Tongue (tissue), 2 donors: ENCODE results near the gene VWDE. TPM values are rescaled to one million over a fixed set of nuclear protein-coding genes. Genes with fewer than 3 reads are reported as not detected.
"Not testable (repeated sequence)": the region's sequence is repeated elsewhere in the genome, so short reads cannot be mapped to it uniquely, and the experiment has no call there.

Source experiments
- DNase-seq: peaks from one replicate; pipeline ENCODE4 v3.0.0-alpha.2; 2015
- total RNA-seq: library from RNA; depleted of rRNA; stranded (reverse); fragments of >200 nt; gene quantifications from one replicate; pipeline ENCODE4 v1.2.3, GENCODE V29; 2014

VWDE gene
- total RNA-seq, 1 donor from 2014 or later, result 3.1 TPM

DNA sequence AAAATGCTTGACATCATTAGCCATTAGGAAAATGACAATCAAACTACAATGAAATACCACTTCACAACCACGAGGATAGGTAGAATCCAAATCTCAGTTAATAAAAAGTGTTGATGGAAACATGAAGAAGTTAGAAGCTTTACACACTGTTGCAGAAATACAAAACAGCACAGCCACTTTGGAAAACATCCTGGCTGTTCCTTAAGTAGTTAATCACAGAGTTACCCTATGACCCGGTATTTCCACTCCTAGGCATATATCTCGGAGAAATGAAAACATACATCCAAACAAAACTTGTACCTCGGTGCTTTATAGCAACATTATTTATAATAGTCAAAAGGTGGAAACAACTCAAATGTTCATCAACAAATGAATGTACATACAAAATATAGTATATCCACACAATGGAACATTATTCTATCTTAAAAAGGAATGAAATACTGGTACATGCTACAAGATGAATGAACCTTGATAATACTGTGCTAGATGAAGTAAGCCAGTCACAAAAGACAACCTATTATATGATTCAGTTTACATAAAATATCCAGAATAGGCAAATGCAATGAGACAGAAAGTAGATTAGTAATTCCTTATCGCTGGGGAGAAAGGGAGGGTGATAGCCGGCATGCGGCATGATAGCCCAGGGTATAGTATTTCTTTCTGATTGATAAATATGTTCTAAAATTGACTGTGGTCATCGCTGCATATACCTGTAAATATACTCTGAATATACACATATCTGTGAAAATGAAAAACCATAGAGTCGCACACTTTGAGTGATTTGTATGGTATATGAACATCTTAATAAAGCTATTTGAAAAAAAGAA, 1.9 kb downstream of the VWDE start:
- no peak for DNase-seq

DNA sequence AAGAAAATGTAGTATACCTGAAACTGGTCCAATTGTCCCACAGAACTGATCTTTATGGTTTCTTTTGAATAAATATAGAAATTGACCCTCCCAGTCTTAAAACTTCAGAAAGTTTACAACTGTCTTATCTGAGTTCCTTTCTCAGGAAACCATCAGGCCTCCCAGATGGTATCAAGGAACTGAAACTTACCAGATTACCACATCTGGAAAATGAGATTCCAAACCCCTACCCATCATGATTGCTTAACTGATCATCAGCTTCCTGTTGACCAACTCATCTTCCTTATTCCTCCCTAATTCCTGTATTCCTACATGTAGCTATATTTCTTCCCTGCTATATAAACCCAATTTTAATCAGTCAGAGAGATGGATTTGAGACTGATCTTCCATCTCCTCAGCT, 5.5 kb downstream of the VWDE start:
- DNase-seq, result no peak

DNA sequence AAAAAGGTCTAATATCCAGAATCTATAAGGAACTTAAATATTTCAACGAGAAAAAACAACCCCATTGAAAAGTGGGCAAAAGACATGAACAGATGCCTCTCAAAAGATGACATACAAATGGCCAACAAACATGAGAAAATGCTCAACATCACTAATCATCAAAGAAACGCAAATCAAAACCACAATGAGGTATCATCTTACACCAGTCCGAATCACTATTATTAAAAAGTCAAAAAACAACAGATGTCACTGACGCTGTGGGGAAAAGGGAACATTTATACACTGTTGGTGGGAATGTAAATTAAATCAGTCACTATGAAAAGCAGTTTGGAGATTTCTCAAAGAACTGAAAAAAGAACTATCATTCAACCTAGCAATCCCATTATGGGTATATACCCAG, 6.0 kb downstream of the VWDE start:
- no peak for DNase-seq

DNA sequence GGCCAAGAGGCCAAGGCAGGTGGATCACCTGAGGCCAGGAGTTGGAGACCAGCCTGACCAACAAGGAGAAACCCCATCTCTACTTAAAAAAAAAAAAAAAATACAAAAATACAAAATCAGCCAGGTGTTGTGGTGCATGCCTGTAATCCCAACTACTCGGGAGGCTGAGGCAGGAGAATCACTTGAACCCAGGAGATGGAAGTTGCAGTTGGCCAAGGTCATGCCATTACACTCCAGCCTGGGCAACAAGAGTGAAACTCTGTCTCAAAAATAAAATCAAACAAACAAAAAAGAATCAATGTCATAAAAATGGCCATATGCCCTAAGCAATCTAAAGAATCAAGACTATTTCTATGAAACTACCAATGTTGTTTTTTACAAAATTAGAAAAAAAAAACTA, 7.0 kb downstream of the VWDE start:
- DNase-seq, result not testable (repeated sequence)

DNA sequence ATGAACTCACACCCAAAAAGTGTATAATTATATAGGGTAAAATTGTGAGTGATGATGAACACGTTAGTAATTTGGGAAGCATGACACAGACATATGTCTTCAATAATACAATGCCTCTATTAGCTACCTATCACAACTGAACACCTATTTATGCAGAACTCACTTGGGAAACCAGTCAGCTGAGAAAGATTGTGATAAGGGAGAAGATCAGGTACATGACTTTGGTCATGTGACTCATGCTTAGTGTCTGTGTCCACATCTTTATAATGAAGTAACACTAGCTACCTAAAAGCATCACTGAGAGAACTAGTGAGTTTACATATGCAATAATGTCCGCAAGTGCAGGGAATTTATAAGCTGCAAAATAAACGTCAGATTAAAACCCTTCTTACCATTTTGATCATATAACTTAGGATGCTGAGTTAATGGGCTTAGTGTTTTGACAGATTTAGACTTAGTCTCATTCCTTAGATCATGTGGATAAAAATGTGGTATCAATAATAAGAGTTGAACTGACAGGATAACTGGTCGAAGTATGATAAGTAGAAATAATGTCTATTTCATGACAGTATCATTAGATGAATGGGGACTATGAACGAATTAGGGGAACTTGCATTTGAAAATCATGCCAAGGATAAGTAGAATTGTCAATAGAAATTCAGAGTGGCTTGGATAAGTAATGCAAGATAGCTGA, 11.6 kb downstream of the VWDE start:
- DNase-seq, result no peak

DNA sequence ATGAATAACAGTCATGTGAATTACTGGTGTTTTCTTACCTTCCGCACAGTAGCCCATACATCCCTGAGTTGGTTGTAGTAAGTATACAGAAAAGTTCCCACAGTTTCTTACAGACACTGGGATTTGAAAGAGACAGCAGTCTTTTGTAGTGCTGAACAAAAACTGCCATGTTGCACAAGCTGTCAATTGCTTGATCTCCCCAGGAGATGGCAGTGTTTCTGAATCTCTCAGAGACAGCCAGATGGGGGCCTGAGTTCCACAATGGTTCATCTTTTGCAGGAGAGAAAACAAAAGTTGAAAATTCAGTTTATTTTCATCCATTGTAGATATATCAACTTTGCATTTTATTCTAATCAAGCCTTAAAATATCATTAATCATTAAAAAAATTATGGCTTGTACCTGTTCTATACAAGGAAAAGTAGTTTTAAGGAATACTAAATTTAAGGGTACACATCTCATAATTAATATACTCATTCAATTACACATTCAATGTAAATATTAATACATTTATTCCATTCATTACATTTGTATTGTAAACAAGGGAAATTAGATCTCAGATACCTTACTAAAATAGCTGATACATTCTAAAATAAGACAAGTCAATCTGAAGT, 14.5 kb downstream of the VWDE start:
- peak; percentile 69 for DNase-seq

DNA sequence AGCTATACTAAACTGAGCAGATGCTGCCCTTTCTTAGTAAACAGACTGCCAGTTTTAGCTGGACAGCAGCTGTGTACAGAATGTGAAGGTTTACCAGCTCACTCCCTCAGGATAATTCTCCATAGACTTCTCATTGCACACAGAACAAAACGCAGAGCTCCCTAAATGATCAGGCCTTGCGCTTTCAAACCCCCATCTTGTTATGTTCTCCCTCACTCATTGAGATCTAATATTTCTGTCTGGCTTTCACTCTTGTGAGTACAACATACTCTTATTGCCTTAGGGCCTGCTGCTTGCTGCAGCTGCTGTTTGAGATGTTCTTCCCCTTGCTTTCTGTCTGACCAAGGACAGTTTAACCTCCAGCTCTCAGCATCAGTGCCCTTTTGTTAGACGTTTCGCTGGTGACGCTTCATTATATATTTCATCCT, 17.3 kb downstream of the VWDE start:
- peak; percentile 65 for DNase-seq

DNA sequence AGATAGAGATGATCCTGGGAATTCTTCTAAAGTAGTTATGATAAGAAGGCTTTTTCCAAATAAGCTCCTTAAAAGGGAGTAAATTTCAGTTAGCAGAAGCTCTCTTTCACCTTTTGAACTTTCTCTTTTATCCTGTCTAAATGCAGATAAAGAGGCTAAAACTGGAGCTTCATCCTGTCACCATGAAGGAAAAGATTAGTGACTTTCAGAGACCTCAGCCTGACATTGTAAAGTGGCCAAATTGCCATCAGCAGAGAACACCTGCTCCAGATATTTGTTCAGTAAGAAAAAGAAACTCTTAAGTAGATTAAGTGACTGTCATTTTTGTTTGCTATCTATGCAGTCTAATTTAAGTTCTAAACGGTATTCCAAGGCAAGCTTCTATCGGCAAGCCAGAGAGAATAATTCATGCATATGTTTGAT, 18.3 kb downstream of the VWDE start:
- DNase-seq, result peak; percentile 20

DNA sequence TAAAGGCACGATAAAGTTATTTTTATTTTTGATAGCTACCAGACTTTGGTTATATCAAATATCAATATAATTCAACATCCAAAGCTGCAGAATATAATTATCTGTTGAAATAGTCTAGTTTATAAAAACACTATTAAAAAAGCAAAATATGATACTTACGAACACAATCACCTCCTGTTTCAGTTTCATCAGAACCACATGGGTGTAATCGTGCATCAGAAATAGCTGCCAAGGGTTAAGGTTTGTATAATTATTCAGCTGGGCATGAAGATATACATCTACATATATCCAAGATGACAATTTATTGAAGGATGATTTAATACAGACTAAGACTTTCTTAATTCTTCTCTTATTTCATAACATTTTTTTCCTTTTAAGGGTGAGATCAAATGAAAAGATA, 20.3 kb downstream of the VWDE start:
- DNase-seq, result no peak

DNA sequence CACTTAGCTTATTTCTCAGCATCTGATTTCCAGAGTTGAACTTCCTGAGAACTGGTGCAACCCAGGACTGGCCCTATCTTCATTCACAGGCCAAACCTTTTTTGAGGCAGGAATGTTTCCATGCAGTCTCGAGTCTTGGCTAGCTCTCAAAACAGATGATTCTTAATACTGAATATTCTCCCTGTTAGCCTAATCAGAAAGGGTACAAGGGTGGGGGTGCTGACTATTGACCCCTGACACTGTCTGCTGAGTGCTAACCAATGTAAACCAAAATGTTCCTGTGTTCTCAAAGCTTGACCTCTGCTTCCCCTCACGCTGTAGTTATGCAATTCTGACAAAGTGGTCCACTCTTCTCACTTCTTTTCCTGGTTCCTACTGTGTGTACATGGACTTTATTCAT, 25.3 kb downstream of the VWDE start:
- no peak for DNase-seq

DNA sequence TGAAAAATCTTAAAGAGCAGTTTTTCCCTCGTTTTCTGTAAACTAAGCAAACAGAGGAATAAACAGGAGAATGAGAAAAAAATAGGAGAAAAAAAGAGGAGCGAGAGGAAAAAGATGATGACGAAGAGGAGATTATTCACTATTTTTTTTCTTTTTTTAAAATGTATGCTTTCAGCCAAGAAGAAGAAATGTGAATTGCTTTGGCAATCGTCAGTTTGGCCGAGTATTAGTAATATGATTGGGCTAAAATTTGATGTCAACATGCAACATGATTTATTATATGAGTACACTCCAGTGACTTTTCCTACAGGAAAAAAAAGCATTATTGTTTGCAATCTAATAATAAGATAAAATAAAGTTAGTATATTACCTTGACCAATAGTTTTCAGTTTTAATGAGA, 26.3 kb downstream of the VWDE start:
- no peak for DNase-seq

DNA sequence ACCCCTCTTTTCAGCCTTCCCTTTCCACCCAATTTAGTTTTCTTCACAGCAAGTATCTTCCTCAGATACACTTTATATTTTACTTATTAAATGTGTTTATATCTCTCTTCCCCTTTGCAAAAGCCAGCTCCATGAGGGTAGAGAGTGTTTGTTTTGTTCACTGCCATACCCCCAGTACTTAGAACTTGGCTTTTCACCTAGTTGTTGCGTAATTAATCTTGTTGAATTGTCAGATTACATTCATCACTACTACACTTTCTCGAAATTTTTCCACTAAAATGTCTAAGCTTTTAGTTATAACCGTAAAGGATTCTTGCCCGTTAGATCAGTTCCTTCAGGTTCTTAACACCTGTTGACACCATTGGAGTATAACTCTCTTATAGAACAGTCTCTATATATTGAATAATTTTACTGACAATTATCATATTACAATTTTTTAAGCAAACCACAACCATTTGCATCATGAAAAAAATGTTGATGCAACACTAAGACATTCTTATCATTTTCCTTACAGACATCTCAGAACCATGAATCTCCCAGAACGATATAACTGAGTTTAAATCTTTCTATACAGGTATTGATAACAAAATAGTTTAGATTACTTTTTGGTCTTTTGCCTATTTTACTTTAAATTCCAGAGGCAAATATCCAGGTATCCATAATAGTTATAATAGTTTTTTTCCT, 29.9 kb downstream of the VWDE start:
- DNase-seq, result no peak

DNA sequence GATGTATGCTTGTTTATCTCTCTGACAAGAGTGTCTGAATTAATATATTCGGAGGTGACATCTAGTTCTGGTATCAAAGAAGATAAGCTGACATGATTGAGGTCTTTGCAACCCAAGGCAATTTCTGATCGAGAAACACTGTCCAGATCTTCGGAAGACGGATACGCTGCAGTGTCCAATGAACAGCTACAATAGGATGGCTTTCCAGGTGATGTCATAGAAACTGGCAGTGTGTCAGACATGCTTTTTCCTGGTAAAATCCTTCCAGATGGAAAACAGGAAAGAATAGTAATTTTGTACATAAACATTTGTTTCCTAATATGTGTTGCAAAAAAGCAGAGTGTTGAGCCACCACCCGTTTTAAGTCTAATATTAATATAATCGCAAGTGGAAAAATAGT, 33.4 kb downstream of the VWDE start:
- peak; percentile 81 for DNase-seq

DNA sequence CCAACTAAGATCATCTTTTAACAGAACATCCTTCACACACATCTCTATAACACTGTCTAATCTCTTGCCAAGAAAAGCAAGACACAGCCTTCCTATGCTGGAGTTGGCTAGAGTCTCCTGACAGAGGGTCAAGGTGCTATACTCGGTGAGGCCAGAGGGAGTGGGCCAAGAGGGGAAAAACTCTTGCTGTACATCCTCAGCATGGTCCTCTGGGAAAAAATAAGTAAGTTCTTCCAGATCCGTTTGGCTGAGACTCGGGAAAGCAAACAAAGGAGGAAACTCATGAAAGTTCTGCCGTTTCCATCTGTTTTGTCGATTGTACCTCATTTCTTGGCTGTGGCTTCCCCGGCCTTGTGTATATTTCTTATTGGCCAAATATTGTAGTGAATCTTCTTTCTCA, 33.9 kb downstream of the VWDE start:
- DNase-seq, result peak; percentile 90

DNA sequence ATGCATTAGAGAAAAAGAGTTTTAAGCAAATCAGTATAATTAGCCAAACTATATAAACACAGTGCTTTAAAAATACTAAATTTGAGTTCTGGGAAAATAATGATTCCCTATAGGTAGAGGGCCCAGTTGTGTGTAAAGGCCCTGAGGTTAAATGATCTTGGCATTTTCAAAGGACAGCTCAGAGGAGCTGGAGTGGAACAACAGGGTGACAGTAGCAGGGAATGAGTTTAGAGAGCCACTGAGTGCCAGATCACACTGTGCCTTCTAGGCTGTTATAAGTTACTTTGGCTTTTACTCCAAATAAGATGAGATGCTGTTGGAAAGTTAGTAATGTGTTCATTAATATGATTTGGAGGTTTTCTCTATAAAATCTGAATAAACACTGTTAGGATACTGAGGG, 34.6 kb downstream of the VWDE start:
- DNase-seq, result no peak

DNA sequence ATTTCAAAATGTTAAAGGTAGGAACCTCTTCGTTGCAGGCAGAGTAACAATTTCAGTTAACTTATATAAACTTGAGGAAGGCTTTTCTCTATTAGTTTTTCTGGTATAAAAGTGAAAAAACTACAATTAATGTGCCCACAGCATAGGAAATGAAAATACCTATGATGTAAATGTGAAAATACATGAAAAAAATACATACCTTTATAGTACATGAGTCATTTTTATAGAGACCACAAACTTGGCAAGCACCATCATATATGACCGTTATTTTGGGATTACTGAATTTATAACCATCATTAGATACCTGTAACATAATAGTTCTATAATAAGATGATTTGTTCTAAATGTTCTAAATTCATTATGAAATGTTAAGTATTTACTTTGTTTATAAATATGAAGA, 42.7 kb downstream of the VWDE start:
- DNase-seq, result no peak

DNA sequence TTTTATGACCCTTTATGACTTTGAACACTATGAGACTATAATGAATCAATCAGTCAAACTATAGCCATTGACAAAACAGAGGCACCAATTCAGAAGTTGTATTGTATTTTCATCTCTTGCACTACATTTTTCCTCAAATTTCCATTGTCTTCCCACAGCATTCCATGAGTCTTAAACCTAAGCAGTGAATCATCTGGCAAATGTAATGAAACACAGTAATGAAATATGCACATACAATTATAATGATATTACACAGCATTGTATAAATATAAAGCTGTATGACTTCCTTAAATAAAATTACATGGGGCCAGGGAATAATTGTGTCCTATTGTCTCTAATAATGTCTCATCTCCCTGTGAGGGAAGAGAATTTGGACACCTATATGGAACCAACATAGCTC, 45.0 kb downstream of the VWDE start:
- no peak for DNase-seq

DNA sequence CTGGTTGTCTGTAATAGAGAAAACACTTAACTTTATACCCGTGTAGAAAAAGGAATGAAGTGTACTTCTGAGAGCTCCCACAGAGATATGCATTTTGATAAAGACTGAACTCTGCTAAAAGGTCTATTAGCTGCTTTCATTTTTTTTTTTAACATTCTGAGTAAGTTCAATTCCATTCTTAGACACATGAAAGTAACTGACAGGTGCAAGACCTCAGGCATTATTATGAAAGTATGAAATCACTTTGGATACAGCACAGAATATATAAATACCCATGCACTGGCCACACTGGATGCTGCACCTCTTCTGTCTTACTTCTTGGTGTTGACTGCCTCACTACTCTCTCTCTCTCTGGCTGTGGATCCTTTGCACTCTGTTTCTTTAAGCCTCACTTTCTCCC, 46.2 kb downstream of the VWDE start:
- DNase-seq, result no peak

DNA sequence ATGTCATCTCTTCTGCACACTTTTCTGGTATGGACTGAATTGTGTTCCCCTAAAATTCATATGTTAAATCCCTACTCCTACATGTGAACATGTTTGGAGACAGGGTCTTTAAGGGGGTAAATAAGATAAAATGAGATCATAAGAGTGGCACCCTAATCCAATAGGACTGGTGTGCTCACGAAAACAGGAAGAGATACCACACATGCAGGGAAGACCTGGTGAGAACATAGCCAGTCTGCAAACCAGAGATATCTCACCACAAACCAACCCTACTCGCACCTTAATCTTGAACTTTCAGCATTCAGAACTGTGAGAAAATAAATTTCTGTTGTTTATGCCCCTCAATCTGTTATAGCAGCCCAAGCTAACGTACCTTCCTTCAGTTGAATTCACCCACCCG, 51.8 kb downstream of the VWDE start:
- DNase-seq, result no peak

DNA sequence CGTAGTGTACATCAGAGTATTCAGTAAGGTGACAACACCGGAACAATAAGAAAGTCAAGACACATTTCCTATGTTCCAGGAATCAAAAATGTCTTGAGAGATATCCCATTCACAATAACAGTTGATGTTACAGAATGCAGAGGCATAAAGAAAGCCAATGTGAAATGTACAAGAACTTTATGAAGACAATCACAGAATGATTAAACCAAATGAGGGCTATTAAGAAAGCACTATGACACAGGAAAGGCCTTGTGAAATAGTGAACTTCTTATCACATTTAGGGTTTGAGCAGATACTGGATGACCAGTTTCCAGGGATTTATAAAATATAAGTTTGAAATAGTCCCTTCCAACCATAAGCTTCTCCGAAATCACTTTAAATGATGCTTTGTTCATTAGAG, 52.7 kb downstream of the VWDE start:
- DNase-seq, result no peak

DNA sequence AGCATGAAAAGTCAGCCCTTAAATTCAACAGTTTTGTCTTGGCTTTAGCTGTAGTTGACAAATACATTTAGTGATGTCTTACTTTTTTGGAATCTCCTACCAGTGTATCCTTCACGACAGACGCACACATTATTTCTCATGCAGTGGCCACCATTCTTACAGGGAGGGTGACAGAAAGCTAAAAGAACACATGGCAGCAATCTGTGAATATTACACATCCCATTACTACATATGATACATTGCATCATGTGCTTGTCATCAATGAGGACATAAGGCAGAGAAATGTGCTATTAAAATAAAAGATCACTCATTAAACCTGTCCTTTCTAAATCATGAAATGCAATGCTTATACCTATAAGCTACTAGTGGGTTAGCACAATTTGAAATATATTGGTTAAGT, 66.6 kb downstream of the VWDE start:
- DNase-seq, result no peak

DNA sequence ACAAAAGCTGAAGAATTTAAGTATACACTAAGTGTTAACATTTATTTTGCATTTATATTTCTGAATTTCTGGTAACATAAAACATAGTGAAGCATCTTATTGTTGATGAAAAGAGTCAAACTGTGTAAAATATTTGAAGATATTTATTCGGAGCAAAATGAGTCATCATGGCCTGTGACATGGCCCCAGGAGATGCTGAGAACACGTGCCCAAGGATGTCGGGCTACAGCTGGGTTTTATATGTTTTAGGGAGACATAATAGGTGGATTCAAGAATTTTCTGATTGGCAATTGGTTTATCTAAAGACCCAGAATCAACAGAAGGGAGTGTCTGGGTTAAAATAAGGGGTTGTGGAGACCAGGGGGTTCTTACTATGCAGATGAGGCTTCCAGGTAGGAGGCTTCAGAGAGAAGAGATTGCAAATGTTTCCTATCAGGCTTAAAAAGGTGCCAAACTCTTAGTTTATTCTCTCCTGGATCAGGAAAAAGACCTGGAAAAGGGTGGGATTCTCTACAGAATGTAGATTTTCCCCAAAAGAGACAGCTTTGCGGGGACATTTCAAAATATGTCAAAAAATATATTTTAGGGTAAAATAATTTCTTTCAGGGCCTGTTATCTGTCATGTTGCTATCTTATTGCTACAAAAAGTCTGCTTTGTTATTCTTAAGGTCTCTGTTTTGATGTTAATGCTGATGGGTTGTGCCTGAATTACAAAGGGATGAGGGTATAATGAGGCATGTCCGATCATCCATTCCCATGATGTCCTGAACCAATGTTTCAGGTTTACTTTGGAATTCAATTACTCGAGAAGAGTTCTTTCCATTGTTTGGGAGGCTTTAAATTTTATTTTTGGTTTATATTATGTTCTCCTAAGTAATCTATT, 74.5 kb downstream of the VWDE start:
- no peak for DNase-seq
